C4-2B (cell line): ENCODE data around the gene SMARCE1.

Experiments used
- CTCF ChIP-seq: fragments of 450-650 bp; conservative IDR thresholded peaks from 2 replicates; pipeline ENCODE4 v1.5.1; 2017; ENCODE audit warnings: mild to moderate bottlenecking
- ZFX ChIP-seq: fragments of 450-650 bp; IDR thresholded peaks from 2 replicates; pipeline ENCODE4 v1.6.1; 2017

GRCh38 chr17:40679523-40679907, 31.9 kb upstream of the SMARCE1 start:
- TF ChIP-seq CTCF = no peak
- TF ChIP-seq ZFX = no peak
